Smooth muscle cell of bladder (primary cell): ENCODE measurements around the gene GABARAPL2. TPM values are rescaled to one million over a fixed set of nuclear protein-coding genes. Genes with fewer than 3 reads are reported as not detected.

Experiments
- total RNA-seq: library from RNA; depleted of rRNA; stranded (reverse); fragments of >200 nt; gene quantifications from 2 replicates; pipeline ENCODE4 v1.2.3, GENCODE V29; 2014

Gene GABARAPL2, protein sequence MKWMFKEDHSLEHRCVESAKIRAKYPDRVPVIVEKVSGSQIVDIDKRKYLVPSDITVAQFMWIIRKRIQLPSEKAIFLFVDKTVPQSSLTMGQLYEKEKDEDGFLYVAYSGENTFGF
- total RNA-seq: 29.7 and 38.6 TPM in 2 replicates

DNA sequence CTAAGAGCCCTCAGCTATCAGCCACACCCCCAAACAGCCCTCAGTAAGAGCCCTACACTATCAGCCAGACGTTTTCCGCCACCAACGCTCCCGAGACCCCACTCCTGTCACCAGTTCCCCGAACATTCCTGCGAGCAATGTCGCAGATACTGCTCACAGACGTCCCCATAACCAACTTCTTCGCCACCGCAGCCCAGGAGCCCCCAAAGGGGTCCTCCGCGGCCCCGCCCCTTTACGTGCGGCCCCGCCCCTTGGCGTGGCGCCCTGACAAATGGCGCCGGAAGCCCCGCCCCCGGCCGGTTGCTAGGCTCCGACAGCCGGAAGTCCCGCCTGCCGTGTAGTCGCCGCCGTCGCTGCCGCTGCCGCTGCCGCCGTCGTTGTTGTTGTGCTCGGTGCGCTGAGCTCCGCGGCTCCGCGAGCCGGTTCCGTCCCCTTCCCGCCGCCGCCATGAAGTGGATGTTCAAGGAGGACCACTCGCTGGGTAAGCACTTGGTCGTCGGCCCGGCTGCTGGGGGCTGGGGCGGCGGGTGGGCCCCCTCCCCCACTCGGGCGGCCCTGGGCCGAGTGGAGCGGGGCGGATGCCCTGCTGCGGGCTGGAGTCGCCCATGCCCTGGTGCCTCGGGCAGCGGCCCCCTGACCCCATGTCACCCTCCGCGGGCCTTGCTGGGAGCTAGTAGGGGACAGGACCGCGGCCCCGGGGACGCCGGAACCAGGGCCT lies at the start of gene GABARAPL2:
Gene GABARAPL2, plus strand, starts transcription at position 340 of the 718 bp plus-strand sequence. Its CDS starts 108 bp downstream, at position 448.

GRCh38 chr16:75535901-75536300 lies 30.3 kb upstream of the GABARAPL2 start, which contains the start of gene CHST5:
Gene CHST5 (minus strand): TSS chr16:75536108. CDS start chr16:75530384, 5,724 bp downstream.

DNA sequence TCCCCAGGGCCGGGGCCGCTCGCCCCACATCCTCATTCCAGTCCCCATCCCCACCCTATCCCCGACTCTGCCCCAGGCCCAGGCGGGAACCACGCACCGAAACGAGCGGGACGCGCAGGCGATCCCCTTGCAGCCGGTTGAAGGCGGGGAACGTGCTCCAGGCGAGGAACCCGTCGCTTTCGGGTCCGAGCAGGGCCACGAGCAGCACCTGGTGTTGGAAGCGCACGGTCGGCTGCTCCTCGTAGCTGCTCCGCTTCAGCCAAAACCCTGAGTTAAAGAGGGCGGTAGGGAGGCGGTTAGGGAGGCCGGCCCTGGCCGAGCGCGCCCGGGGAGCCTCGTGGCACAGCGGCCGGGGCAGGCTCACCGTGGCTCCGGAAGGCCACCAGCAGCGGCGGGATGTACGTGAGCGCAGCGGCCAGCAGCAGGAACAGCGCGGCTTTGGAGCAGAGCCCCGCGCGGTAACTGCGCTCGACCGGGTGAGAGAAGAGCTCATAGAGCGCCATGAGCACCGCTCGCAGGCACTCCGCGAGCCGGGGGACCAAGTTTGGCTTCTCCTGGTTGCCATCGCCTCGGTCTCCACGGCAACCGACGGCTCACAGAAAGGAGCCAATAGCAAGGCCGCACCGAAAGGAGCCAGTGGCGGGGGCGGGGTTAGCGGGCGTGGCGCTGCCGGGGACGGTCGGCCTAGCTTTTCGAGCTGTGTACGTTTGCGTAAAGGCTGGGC lies 10.3 kb upstream of the GABARAPL2 start, which contains the start of gene TMEM231:
Gene TMEM231, minus strand, starts transcription at position 546 of the 724 bp plus-strand sequence. Its CDS starts 43 bp downstream, at position 503.

DNA sequence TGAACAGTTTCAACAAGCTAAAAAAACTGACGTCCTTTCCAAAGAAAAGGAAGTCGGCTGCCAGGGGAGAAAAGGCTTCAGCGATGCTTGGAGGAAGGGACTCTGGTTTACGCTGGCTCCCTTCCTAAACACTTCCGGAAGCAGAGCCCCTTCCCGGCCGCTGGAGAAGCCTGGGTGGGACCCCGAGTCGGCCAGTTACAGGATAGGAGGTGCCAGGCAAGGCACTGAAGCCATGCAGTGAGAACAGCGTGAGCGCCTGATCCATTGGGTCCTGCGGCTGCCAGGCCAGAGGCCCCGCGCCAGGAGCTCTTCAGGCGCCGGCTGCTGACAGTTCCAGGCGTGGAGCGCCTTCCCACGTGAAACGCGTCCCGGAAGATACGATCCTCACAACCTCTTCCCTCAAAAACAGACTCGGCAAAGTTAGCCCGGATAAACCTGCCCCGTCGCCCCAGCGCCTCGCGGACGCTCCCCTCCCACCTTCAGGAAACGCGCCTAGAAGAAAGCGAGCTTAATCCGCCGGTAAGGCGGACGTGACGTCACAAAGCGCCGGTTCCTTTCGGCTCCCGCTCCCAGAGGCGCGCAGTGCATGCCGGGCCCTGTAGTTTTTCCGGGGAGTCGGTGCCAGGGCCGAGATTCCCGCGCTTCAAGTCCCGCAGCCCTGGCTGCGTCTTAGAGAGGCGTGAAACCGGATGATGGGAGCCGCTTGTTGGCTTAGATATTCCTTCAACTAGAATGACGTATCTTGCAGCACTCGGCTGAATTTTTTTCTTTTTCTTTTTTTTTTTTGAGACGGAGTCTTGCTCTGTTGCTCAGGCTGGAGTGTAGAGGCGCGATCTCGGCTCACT lies 56.8 kb downstream of the GABARAPL2 start, which contains the start of gene ADAT1:
Gene ADAT1, minus strand, starts transcription at position 521 of the 845 bp plus-strand sequence. CDS start 2,482 bp downstream, outside the sequence.

Other genes with a start within 250 kb of the GABARAPL2 start
- 47.1 and 63.6 TPM in 2 replicates for gene CFDP1, start 132.9 kb upstream of the GABARAPL2 start, total RNA-seq
- gene TMEM170A, start 101.7 kb upstream of the GABARAPL2 start, total RNA-seq: 14.4 and 15.9 TPM in 2 replicates
- 1.6 and 1.7 TPM in 2 replicates for gene CHST6, start 70.9 kb upstream of the GABARAPL2 start, total RNA-seq
- not detected in 2 replicates for gene CHST5, start 30.3 kb upstream of the GABARAPL2 start, total RNA-seq
- 14.5 and 15.1 TPM in 2 replicates for gene TMEM231, start 10.1 kb upstream of the GABARAPL2 start, total RNA-seq
- gene ADAT1, start 56.9 kb downstream of the GABARAPL2 start, total RNA-seq: 30.6 and 48.5 TPM in 2 replicates
- 151 and 169 TPM in 2 replicates for gene KARS1, start 81.3 kb downstream of the GABARAPL2 start, total RNA-seq
- 33.3 and 37.3 TPM in 2 replicates for gene TERF2IP, start 81.4 kb downstream of the GABARAPL2 start, total RNA-seq
- gene CPHXL2, start 110.6 kb downstream of the GABARAPL2 start, total RNA-seq: not detected in 2 replicates
- not detected in 2 replicates for gene DUXB, start 135.1 kb downstream of the GABARAPL2 start, total RNA-seq
- not detected in 2 replicates for gene CPHXL, start 160.1 kb downstream of the GABARAPL2 start, total RNA-seq